Uterus (tissue), 4 donors: Measurements from ENCODE around the gene APCDD1. TPM values are rescaled to one million over a fixed set of nuclear protein-coding genes. Genes with fewer than 3 reads are reported as not detected.
A peak's percentile ranks its signal among the peaks of the same experiment; 100 is the strongest.

Source experiments
- DNase-seq, 2 donors: peaks; one replicate each; pipeline ENCODE4 v3.0.0-alpha.2; 2019 to 2020
- H3K27ac ChIP-seq, 2 donors: fragments of 200-600 bp; sonication (generic); 1 replicate in 1 of 2; 2 replicates in 1 of 2; pipeline ENCODE4 v1.5.1; 2016 to 2018
- H3K27me3 ChIP-seq, 2 donors: fragments of 200-600 bp; sonication (generic); one replicate each; pipeline ENCODE4 v1.5.1; 2018 to 2019; ENCODE audit warnings: control low read depth in 1 of 2
- H3K36me3 ChIP-seq, 2 donors: fragments of 200-600 bp; sonication (generic); one replicate each; pipeline ENCODE4 v1.5.1; 2019; ENCODE audit warnings: control low read depth in 1 of 2
- H3K4me1 ChIP-seq, 2 donors: fragments of 200-600 bp; sonication (generic); one replicate each; pipeline ENCODE4 v1.5.1; 2018 to 2019; ENCODE audit warnings: control low read depth in 1 of 2
- H3K4me3 ChIP-seq, 2 donors: fragments of 200-600 bp; sonication (generic); 1 replicate in 1 of 2; 2 replicates in 1 of 2; pipeline ENCODE4 v1.5.1; 2018 to 2019; ENCODE audit warnings: mild to moderate bottlenecking in 1 of 2
- H3K9me3 ChIP-seq, 2 donors: fragments of 200-600 bp; sonication (generic); one replicate each; pipeline ENCODE4 v1.5.1; 2019; ENCODE audit warnings: control low read depth in 1 of 2
- POLR2A ChIP-seq, 2 donors: fragments of 450-650 bp; IDR thresholded peaks; one replicate each; pipeline ENCODE4 v1.6.1; 2016; ENCODE audit warnings: antibody characterized with exemption in 2 of 2, mild to moderate bottlenecking in 1 of 2, moderate library complexity in 1 of 2
- intact Hi-C: fragments of 100-400 bp; cut with DNase I; formaldehyde crosslinking; loops from one replicate; pipeline ENCODE4 v1.15.1; 2023; ENCODE audit warnings: low total_unique reads
- total RNA-seq, 4 donors: library from RNA; depleted of rRNA in 3 of 4; stranded (reverse); fragments of >200 nt in 3 of 4; gene quantifications; one replicate each; pipeline versions ENCODE4 v1.1.0 to v1.2.4, GENCODE V29; 2014 to 2023
- TF ChIP-seq, protein P1 (sequence below), 4 experiments: fragments of 200-600 bp in 2 of 4; fragments of 450-650 bp in 2 of 4; sonication (generic) in 2 of 4; IDR thresholded peaks; one replicate each; pipeline ENCODE4 v1.5.1; 2016 to 2019; ENCODE audit warnings: antibody characterized with exemption in 4 of 4, mild to moderate bottlenecking in 2 of 4, moderate library complexity in 1 of 4
- donor health status: DM: yes; HTN: yes; CAD: no.

APCDD1 gene
- total RNA-seq, 4 donors from 2014 or later: 8.2 to 288 (median 113) TPM

DNA sequence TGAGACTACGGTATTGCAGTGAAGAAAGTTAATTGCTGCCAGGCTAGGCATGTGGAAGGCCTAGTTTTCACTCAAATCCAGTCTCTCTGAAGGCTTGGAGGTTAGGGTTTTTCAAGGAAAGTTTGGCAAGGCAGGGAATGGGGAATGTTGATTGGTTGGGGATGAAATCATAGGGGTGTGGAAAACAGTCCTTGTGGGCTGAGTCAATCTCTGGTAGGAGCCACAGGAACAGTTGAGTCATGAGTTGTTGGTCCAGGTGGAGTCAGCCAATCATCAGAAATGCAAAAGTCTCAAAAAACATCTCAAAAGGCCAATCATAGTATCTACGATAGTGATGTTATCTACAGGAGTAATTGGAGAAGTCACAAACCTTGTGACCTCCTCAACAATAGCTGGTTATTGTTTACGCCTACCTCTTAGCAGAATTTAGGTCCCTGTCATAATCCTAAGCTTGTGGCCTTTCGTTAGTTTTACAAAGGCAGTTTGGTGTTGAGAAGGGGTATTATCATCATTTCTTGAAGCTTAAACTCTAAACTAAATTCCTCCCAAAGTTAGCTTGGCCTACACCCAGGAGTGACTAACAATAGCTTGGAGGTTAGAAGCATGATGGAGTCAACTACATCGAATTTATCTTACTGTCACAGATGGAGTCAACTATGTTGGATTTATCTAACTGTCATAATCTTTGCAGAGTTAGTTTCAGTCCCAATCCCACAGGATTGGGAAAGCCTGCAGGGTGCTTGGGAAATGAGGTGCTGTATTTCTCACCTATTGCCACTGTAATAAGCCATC, 33.7 kb upstream of the APCDD1 start:
- no peak for TF ChIP-seq POLR2A (IDR thresholded peaks at IDR 0.05)
- TF ChIP-seq, protein P1, sequence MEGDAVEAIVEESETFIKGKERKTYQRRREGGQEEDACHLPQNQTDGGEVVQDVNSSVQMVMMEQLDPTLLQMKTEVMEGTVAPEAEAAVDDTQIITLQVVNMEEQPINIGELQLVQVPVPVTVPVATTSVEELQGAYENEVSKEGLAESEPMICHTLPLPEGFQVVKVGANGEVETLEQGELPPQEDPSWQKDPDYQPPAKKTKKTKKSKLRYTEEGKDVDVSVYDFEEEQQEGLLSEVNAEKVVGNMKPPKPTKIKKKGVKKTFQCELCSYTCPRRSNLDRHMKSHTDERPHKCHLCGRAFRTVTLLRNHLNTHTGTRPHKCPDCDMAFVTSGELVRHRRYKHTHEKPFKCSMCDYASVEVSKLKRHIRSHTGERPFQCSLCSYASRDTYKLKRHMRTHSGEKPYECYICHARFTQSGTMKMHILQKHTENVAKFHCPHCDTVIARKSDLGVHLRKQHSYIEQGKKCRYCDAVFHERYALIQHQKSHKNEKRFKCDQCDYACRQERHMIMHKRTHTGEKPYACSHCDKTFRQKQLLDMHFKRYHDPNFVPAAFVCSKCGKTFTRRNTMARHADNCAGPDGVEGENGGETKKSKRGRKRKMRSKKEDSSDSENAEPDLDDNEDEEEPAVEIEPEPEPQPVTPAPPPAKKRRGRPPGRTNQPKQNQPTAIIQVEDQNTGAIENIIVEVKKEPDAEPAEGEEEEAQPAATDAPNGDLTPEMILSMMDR (IDR thresholded peaks at IDR 0.05): no peak
- Histone ChIP-seq H3K27ac (no peak overlapping the region), H3K4me1 (no peaks in the 10 kb centered on the region), H3K4me3 (no peak overlapping the region), H3K27me3 (no peaks in the 10 kb centered on the region), H3K36me3 (no peaks in the 10 kb centered on the region), H3K9me3 (no peaks in the 10 kb centered on the region)
- intact Hi-C loops: no loop called here
- no peak for DNase-seq

DNA sequence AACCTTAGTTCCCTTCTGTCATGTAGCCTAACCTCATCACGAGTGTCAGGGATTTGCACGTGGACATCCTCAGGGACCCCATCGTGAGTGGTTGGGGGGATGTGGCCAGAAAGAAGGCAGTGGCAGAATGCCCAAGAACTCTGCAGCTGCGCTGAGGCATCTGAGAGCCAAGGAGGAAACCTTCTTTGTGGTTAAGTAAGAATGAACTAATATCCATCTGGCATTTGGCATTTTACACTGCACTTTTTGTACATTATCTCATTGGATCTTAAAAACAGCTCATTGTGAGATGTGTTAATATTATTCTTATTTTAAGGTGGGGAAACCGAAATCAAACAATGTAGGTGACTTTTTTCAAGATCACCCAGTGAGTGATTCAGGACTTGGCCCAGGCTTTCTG, 32.6 kb upstream of the APCDD1 start:
- TF ChIP-seq, protein P1 (IDR thresholded peaks at IDR 0.05): no peak
- TF ChIP-seq POLR2A (IDR thresholded peaks at IDR 0.05): no peak
- DNase-seq: no peak
- no peaks in the 10 kb centered on the region for H3K36me3 ChIP-seq
- no peak overlapping the region for H3K4me3 ChIP-seq
- no peaks in the 10 kb centered on the region for H3K9me3 ChIP-seq
- H3K4me1 ChIP-seq: no peaks in the 10 kb centered on the region
- H3K27ac ChIP-seq: no peak overlapping the region
- H3K27me3 ChIP-seq: no peaks in the 10 kb centered on the region
- intact Hi-C loops: no loop called here

DNA sequence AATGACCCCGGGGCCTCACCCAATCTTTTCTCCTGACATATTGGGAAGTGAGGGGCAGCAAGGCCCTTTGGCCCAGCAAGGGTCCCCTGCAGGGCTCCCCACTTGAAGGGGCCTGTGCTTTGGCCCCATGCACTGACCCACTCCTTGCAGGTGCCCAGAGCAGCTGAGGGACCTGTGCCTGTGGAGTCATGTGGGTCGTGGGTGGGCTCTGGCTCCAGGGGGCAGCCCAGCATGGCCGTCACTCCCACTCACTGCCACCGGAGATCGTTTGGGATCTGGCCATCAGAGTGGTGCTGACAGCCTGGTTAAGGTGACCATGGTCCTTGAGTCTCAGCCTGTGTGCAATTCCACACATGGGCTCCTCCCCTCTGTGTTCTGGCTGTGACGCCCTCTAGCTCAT, 31.7 kb upstream of the APCDD1 start:
- DNase-seq: no peak
- Histone ChIP-seq H3K27ac (no peak overlapping the region), H3K27me3 (no peaks in the 10 kb centered on the region), H3K4me3 (no peak overlapping the region), H3K36me3 (no peaks in the 10 kb centered on the region), H3K9me3 (no peaks in the 10 kb centered on the region), H3K4me1 (no peaks in the 10 kb centered on the region)
- TF ChIP-seq POLR2A (IDR thresholded peaks at IDR 0.05): no peak
- TF ChIP-seq, protein P1 (IDR thresholded peaks at IDR 0.05): no peak
- intact Hi-C loops: no loop called here

DNA sequence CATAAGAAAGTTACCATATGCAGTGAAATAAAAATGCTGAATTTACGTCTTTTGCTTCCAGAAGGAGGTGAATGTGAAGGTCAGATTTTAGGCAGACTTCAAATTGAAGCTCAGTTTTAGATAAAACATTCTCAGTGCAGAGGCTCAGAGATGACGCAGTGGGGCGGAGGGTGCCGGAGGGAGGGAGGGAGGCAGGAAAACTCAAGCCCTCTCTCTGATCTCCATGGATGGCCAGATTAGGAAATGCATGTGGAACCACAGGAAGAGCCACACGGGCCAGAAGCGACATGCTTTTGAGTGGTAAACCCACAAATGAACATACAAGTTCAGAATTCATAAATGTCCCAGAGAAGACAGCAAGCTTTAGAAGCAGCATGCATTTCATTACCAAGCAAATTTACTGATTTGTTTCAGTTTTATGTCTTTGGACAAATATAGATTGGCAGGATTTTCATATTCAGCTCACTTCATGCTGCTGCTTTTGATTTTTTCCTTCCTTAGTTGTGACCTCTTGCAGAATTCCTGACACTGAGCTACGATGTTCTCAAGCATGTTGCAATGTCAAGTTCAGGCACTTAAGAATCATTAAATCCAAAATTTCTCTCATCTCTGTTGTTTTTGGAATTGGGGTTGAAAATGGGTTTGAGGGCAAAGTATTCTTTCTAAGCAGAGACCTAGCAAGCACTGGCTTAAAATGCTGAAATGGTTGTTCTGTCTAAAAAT, 29.7 kb upstream of the APCDD1 start:
- no peaks in the 10 kb centered on the region for H3K27me3 ChIP-seq
- no peaks in the 10 kb centered on the region for H3K9me3 ChIP-seq
- intact Hi-C loops: no loop called here
- peak overlapping the region; percentile 16 to 31 for H3K27ac ChIP-seq
- no peak overlapping the region for H3K4me3 ChIP-seq
- peak; percentile 60 to 76 for DNase-seq
- no peaks in the 10 kb centered on the region for H3K4me1 ChIP-seq
- TF ChIP-seq POLR2A (IDR thresholded peaks at IDR 0.05): no peak
- TF ChIP-seq, protein P1 (IDR thresholded peaks at IDR 0.05): no peak
- H3K36me3 ChIP-seq: no peaks in the 10 kb centered on the region

DNA sequence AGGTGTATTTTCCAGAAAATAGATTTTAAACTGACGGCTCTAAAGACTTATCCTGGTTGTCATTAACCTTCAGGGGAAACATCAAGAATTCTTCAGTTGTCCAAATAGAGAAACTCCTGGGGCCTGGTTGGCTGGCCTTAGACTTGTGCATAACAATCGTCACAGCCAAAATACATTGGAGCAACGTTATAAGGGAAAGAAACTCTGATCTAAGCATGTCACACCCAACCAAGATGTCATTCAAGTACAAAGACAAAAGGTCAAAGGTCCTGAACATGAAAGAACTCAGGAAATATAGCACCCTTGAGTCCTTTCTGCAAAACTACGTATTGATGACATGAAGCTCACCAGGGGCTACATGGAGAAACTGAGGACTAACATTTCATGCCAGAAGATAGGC, 23.8 kb upstream of the APCDD1 start:
- intact Hi-C loops: no loop called here
- no peak for DNase-seq
- Histone ChIP-seq H3K4me3 (no peak overlapping the region), H3K36me3 (no peaks in the 10 kb centered on the region), H3K27ac (no peak overlapping the region), H3K9me3 (no peaks in the 10 kb centered on the region), H3K4me1 (no peaks in the 10 kb centered on the region), H3K27me3 (no peaks in the 10 kb centered on the region)
- TF ChIP-seq, protein P1 (IDR thresholded peaks at IDR 0.05): no peak
- no peak for TF ChIP-seq POLR2A (IDR thresholded peaks at IDR 0.05)
